Glutamatergic neuron (in vitro differentiated cells): ENCODE results near the gene ARL11. TPM values are rescaled to one million over a fixed set of nuclear protein-coding genes. Genes with fewer than 3 reads are reported as not detected.

Experiments used
- DNase-seq: peaks from one replicate; pipeline ENCODE4 v3.0.0; 2022
- H3K27ac Mint-ChIP-seq: one replicate; pipeline ENCODE4 v1.8.0; 2020; ENCODE audit warnings: mild to moderate bottlenecking, mixed read lengths, inconsistent platforms; ENCODE audit not compliant: unreplicated experiment
- H3K27me3 Mint-ChIP-seq: one replicate; pipeline ENCODE4 v1.8.0; 2020; ENCODE audit warnings: mild to moderate bottlenecking, moderate library complexity, mixed read lengths, inconsistent platforms; ENCODE audit not compliant: unreplicated experiment
- H3K36me3 Mint-ChIP-seq: one replicate; pipeline ENCODE4 v1.8.0; 2020; ENCODE audit warnings: mild to moderate bottlenecking, mixed read lengths, inconsistent platforms; ENCODE audit not compliant: unreplicated experiment
- H3K4me1 Mint-ChIP-seq: one replicate; pipeline ENCODE4 v1.8.0; 2020; ENCODE audit warnings: mild to moderate bottlenecking, low read depth, mixed read lengths, inconsistent platforms; ENCODE audit not compliant: unreplicated experiment
- H3K4me3 Mint-ChIP-seq: one replicate; pipeline ENCODE4 v1.8.0; 2020; ENCODE audit warnings: mild to moderate bottlenecking, mixed read lengths, inconsistent platforms; ENCODE audit not compliant: unreplicated experiment
- H3K9me3 Mint-ChIP-seq: one replicate; pipeline ENCODE4 v1.8.0; 2020; ENCODE audit warnings: mild to moderate bottlenecking, moderate library complexity, mixed read lengths, inconsistent platforms; ENCODE audit not compliant: unreplicated experiment
- CTCF ChIP-seq: fragments of 200-600 bp; sonication (generic); IDR thresholded peaks from one replicate; pipeline ENCODE4 v1.5.0; 2021; ENCODE audit not compliant: partially characterized antibody, unreplicated experiment
- total RNA-seq: library from RNA; stranded (reverse); fragmentation: NEBNext Ultra II Directional; extraction: Animal tissue kit (Norgen Biotek cat#: 25700); gene quantifications from one replicate; pipeline ENCODE4 v1.2.1, GENCODE V29; 2021; ENCODE audit not compliant: unreplicated experiment

ARL11 gene
- total RNA-seq, 1 donor from 2014 or later: not detected

- Mint-ChIP-seq H3K36me3 (no peaks in the 10 kb centered on the region), H3K27ac (no peak overlapping the region), H3K27me3 (peaks cover 3% of the 10 kb centered on the region), H3K4me1 (peaks cover 12% of the 10 kb centered on the region), H3K9me3 (peaks cover 3% of the 10 kb centered on the region), H3K4me3 (no peak overlapping the region)
- TF ChIP-seq CTCF: no peak
- DNase-seq: no peak
These were observed 21.6 kb downstream of the ARL11 start for GRCh38 chr13:49649963-49650312.

GRCh38 chr13:49651570-49652354, 23.5 kb downstream of the ARL11 start:
- DNase-seq: no peak
- Mint-ChIP-seq H3K27ac (no peak overlapping the region), H3K4me1 (peaks cover 12% of the 10 kb centered on the region), H3K4me3 (no peak overlapping the region), H3K36me3 (no peaks in the 10 kb centered on the region), H3K9me3 (peaks cover 3% of the 10 kb centered on the region), H3K27me3 (peaks cover 3% of the 10 kb centered on the region)
- TF ChIP-seq CTCF: no peak

GRCh38 chr13:49652355-49653305, 24.3 kb downstream of the ARL11 start:
- peak; percentile 58 for DNase-seq
- Mint-ChIP-seq H3K36me3 (no peaks in the 10 kb centered on the region), H3K27me3 (peaks cover 3% of the 10 kb centered on the region), H3K4me1 (peaks cover 12% of the 10 kb centered on the region), H3K4me3 (no peak overlapping the region), H3K9me3 (peaks cover 3% of the 10 kb centered on the region), H3K27ac (peak overlapping the region; percentile 67)
- TF ChIP-seq CTCF: peak; percentile 27

- Mint-ChIP-seq H3K9me3 (peaks cover 3% of the 10 kb centered on the region), H3K27me3 (peaks cover 3% of the 10 kb centered on the region), H3K4me1 (peaks cover 12% of the 10 kb centered on the region), H3K27ac (no peak overlapping the region), H3K4me3 (no peak overlapping the region), H3K36me3 (no peaks in the 10 kb centered on the region)
- TF ChIP-seq CTCF: no peak
- no peak for DNase-seq
These were observed 25.2 kb downstream of the ARL11 start for GRCh38 chr13:49653478-49653877.

- peaks cover 3% of the 10 kb centered on the region for H3K27me3 Mint-ChIP-seq
These were observed 25.7 kb downstream of the ARL11 start for GRCh38 chr13:49654011-49654410.

More at GRCh38 chr13:49654011-49654410, 25.7 kb downstream of the ARL11 start:
- no peak overlapping the region for H3K4me3 Mint-ChIP-seq
- H3K36me3 Mint-ChIP-seq: no peaks in the 10 kb centered on the region
- no peak for TF ChIP-seq CTCF
- no peak overlapping the region for H3K27ac Mint-ChIP-seq
- H3K9me3 Mint-ChIP-seq: peaks cover 3% of the 10 kb centered on the region
- H3K4me1 Mint-ChIP-seq: peaks cover 12% of the 10 kb centered on the region
- DNase-seq: no peak
